HG02884 (cell line): ENCODE data around the gene OR2T29.
"Not testable (repeated sequence)": the region's sequence is repeated elsewhere in the genome, so short reads cannot be mapped to it uniquely, and the experiment has no call there.

Source experiments
- ATAC-seq: cut with Tn5 transposase; IDR thresholded peaks from one replicate; pipeline ENCODE4 v1.9.1; 2021; ENCODE audit warnings: mild to moderate bottlenecking, moderate library complexity; ENCODE audit not compliant: unreplicated experiment

OR2T29 gene

GRCh38 chr1:248521856-248522255 lies 40.7 kb downstream of the OR2T29 start:
- no peak for ATAC-seq

- not testable (repeated sequence) for ATAC-seq
These were observed 52.4 kb downstream of the OR2T29 start for GRCh38 chr1:248510217-248510616.

- ATAC-seq, result not testable (repeated sequence)
These were observed 54.8 kb downstream of the OR2T29 start, which contains the start of gene OR2G6 for GRCh38 chr1:248507773-248508172. TSS of gene OR2G6 (plus strand) at chr1:248508073. CDS start at chr1:248521647, 13,574 bp downstream.
